ENCODE data around the gene RNU4-1. TPM values are rescaled to one million over a fixed set of nuclear protein-coding genes. Genes with fewer than 3 reads are reported as not detected.

The RNU4-1 gene
- total and polyA plus RNA-seq, 2 experiments from 2014 or later, result 6.0 TPM; not detected in 1

- Histone ChIP-seq H3K79me2 (replicated peaks; ENCODE audit: insufficient read depth) (peaks cover 97% of the 10 kb centered on the region), H3K4me2 (no peak overlapping the region), H3K4me1 (ENCODE audit: insufficient read depth) (peaks cover 15% of the 10 kb centered on the region), H3K27me3 (ENCODE audit: insufficient read depth) (no peaks in the 10 kb centered on the region), H4K20me1 (replicated peaks; ENCODE audit: insufficient read depth) (peaks cover 9% of the 10 kb centered on the region), H3K27ac (ENCODE audit: low read depth) (no peak overlapping the region), H3F3A (replicated peaks; ENCODE audit: low read depth) (no peaks in the 10 kb centered on the region), H3K4me3 (no peak overlapping the region), H2AFZ (no peak overlapping the region), H3K9me2 (ENCODE audit: insufficient read depth) (no peaks in the 10 kb centered on the region), H3K36me3 (ENCODE audit: insufficient read depth) (no peaks in the 10 kb centered on the region)
- Mint-ChIP-seq H3K36me3 (ENCODE audit: low read depth) (peaks cover 3% of the 10 kb centered on the region; the same call in 2 of the 3 replicates), H3K4me1 (peaks cover 34% of the 10 kb centered on the region), H3K4me3 (no peak overlapping the region), H3K27me3 (ENCODE audit: insufficient read depth, low read depth, poor library complexity) (no peaks in the 10 kb centered on the region), H3K27ac (no peak overlapping the region), H3K9me3 (no peaks in the 10 kb centered on the region)
- ATAC-seq (no peak), DNase-seq (ENCODE audit: low spot score) (no peak)
- TF ChIP-seq NANOG (IDR thresholded peaks at IDR 0.05; ENCODE audit: borderline replicate concordance) (no peak), EZH2 (IDR thresholded peaks at IDR 0.05; ENCODE audit: low read depth, unreplicated experiment) (no peak), EZH2phosphoT487 (IDR thresholded peaks at IDR 0.05; ENCODE audit: unreplicated experiment) (no peak), POLR2AphosphoS5 (IDR thresholded peaks at IDR 0.05; ENCODE audit: low read depth) (no peak), REST (IDR thresholded peaks at IDR 0.05; ENCODE audit: unreplicated experiment) (no peak), JUNB (IDR thresholded peaks at IDR 0.05; ENCODE audit: unreplicated experiment) (no peak), ZNF331 (CRISPR knock-in tag; IDR thresholded peaks at IDR 0.05; ENCODE audit: low read depth) (no peak), STAT1 (IDR thresholded peaks at IDR 0.05; ENCODE audit: unreplicated experiment) (no peak)
Observed at GRCh38 chr12:120249266-120249874, 43.7 kb downstream of the RNU4-1 start.

- H4K20me1 ChIP-seq (replicated peaks; ENCODE audit: insufficient read depth), result peaks cover 15% of the 10 kb centered on the region; the same call in 1 of the 2 replicates
- 0 out of 2 replicates have a peak, but pooled peaks cover 3% of the 10 kb centered on the region for H3F3A ChIP-seq (replicated peaks; ENCODE audit: low read depth)
- Mint-ChIP-seq H3K4me1 (peaks cover 38% of the 10 kb centered on the region), H3K27ac (no peak overlapping the region), H3K36me3 (ENCODE audit: low read depth) (no peaks in the 10 kb centered on the region; the same call in 2 of the 3 replicates), H3K9me3 (no peaks in the 10 kb centered on the region), H3K4me3 (no peak overlapping the region), H3K27me3 (ENCODE audit: insufficient read depth, low read depth, poor library complexity) (no peaks in the 10 kb centered on the region)
- no peak for DNase-seq (ENCODE audit: low spot score)
- H3K27ac ChIP-seq (ENCODE audit: low read depth), result no peak overlapping the region; the same call in 1 of the 2 replicates
- H3K4me1 ChIP-seq (ENCODE audit: insufficient read depth), result peaks cover 15% of the 10 kb centered on the region
- H3K27me3 ChIP-seq (ENCODE audit: insufficient read depth), result no peaks in the 10 kb centered on the region
- peaks cover 99% of the 10 kb centered on the region for H3K79me2 ChIP-seq (replicated peaks; ENCODE audit: insufficient read depth)
- no peak overlapping the region for H3K4me3 ChIP-seq
- H3K36me3 ChIP-seq (ENCODE audit: insufficient read depth), result no peaks in the 10 kb centered on the region
- H3K9me2 ChIP-seq (ENCODE audit: insufficient read depth), result no peaks in the 10 kb centered on the region
- ATAC-seq, result no peak
- H3K4me2 ChIP-seq, result no peak overlapping the region
- H2AFZ ChIP-seq, result no peak overlapping the region
- TF ChIP-seq JUNB (IDR thresholded peaks at IDR 0.05; ENCODE audit: unreplicated experiment) (no peak), EZH2 (IDR thresholded peaks at IDR 0.05; ENCODE audit: low read depth, unreplicated experiment) (no peak), ZNF331 (CRISPR knock-in tag; IDR thresholded peaks at IDR 0.05; ENCODE audit: low read depth) (no peak)
- TF ChIP-seq, protein P1, sequence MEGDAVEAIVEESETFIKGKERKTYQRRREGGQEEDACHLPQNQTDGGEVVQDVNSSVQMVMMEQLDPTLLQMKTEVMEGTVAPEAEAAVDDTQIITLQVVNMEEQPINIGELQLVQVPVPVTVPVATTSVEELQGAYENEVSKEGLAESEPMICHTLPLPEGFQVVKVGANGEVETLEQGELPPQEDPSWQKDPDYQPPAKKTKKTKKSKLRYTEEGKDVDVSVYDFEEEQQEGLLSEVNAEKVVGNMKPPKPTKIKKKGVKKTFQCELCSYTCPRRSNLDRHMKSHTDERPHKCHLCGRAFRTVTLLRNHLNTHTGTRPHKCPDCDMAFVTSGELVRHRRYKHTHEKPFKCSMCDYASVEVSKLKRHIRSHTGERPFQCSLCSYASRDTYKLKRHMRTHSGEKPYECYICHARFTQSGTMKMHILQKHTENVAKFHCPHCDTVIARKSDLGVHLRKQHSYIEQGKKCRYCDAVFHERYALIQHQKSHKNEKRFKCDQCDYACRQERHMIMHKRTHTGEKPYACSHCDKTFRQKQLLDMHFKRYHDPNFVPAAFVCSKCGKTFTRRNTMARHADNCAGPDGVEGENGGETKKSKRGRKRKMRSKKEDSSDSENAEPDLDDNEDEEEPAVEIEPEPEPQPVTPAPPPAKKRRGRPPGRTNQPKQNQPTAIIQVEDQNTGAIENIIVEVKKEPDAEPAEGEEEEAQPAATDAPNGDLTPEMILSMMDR (conservative IDR thresholded peaks at IDR 0.05; ENCODE audit: low read depth in 2 of 2), result no peak
- TF ChIP-seq, protein P2, sequence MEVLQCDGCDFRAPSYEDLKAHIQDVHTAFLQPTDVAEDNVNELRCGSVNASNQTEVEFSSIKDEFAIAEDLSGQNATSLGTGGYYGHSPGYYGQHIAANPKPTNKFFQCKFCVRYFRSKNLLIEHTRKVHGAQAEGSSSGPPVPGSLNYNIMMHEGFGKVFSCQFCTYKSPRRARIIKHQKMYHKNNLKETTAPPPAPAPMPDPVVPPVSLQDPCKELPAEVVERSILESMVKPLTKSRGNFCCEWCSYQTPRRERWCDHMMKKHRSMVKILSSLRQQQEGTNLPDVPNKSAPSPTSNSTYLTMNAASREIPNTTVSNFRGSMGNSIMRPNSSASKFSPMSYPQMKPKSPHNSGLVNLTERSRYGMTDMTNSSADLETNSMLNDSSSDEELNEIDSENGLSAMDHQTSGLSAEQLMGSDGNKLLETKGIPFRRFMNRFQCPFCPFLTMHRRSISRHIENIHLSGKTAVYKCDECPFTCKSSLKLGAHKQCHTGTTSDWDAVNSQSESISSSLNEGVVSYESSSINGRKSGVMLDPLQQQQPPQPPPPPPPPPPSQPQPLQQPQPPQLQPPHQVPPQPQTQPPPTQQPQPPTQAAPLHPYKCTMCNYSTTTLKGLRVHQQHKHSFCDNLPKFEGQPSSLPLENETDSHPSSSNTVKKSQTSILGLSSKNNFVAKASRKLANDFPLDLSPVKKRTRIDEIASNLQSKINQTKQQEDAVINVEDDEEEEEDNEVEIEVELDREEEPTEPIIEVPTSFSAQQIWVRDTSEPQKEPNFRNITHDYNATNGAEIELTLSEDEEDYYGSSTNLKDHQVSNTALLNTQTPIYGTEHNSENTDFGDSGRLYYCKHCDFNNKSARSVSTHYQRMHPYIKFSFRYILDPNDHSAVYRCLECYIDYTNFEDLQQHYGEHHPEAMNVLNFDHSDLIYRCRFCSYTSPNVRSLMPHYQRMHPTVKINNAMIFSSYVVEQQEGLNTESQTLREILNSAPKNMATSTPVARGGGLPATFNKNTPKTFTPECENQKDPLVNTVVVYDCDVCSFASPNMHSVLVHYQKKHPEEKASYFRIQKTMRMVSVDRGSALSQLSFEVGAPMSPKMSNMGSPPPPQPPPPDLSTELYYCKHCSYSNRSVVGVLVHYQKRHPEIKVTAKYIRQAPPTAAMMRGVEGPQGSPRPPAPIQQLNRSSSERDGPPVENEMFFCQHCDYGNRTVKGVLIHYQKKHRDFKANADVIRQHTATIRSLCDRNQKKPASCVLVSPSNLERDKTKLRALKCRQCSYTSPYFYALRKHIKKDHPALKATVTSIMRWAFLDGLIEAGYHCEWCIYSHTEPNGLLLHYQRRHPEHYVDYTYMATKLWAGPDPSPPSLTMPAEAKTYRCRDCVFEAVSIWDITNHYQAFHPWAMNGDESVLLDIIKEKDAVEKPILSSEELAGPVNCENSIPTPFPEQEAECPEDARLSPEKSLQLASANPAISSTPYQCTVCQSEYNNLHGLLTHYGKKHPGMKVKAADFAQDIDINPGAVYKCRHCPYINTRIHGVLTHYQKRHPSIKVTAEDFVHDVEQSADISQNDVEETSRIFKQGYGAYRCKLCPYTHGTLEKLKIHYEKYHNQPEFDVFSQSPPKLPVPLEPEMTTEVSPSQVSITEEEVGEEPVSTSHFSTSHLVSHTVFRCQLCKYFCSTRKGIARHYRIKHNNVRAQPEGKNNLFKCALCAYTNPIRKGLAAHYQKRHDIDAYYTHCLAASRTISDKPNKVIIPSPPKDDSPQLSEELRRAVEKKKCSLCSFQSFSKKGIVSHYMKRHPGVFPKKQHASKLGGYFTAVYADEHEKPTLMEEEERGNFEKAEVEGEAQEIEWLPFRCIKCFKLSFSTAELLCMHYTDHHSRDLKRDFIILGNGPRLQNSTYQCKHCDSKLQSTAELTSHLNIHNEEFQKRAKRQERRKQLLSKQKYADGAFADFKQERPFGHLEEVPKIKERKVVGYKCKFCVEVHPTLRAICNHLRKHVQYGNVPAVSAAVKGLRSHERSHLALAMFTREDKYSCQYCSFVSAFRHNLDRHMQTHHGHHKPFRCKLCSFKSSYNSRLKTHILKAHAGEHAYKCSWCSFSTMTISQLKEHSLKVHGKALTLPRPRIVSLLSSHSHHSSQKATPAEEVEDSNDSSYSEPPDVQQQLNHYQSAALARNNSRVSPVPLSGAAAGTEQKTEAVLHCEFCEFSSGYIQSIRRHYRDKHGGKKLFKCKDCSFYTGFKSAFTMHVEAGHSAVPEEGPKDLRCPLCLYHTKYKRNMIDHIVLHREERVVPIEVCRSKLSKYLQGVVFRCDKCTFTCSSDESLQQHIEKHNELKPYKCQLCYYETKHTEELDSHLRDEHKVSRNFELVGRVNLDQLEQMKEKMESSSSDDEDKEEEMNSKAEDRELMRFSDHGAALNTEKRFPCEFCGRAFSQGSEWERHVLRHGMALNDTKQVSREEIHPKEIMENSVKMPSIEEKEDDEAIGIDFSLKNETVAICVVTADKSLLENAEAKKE (CRISPR knock-in tag; IDR thresholded peaks at IDR 0.05), result no peak
Observed at GRCh38 chr12:120247621-120248030, 45.4 kb downstream of the RNU4-1 start.

Data from GM23338 (cell line).